Endothelial cell of umbilical vein (primary cell): ENCODE data around the gene COMP. TPM values are rescaled to one million over a fixed set of nuclear protein-coding genes. Genes with fewer than 3 reads are reported as not detected.

ENCODE experiments used
- BruUV-seq: library from RNA; stranded (reverse); fragments of 400-500 nt; replicated peaks from 2 replicates; lab custom pipeline; 2021; lab: Mats Ljungman, UMichigan
- CTCF ChIA-PET: fragments of 300-600, 350-600 bp; sonication (Branson Sonifier 250); formaldehyde crosslinking; loops from one replicate; lab custom pipeline; 2021; ENCODE audit warnings: antibody characterized with exemption, inconsistent platforms; lab: Charles Lee
- POLR2A ChIA-PET: fragments of 300-600, 350-600 bp; sonication (Branson Sonifier 250); formaldehyde crosslinking; loops from one replicate; lab custom pipeline; 2021; ENCODE audit warnings: antibody characterized with exemption, inconsistent platforms; lab: Charles Lee
- DNase-seq: peaks from one replicate; pipeline ENCODE4 v3.0.0-alpha.2; 2011; ENCODE audit warnings: low read depth, low spot score
- FAIRE-seq: peaks from 2 replicates; lab custom pipeline; 2011; peaks lifted over from hg19 to GRCh38; lab: Jason Lieb, UNC
- H2AFZ ChIP-seq: 2 replicates; pipeline ENCODE4 v1.6.0; 2012; ENCODE audit warnings: low read depth, low read length, control low read depth, inconsistent platforms
- H3K27ac ChIP-seq: 2 replicates; pipeline ENCODE4 v1.5.1; 2011; ENCODE audit warnings: low read depth, mild to moderate bottlenecking, control low read depth, low read length, moderate library complexity; ENCODE audit not compliant: insufficient read depth
- H3K27me3 ChIP-seq, 2 experiments: 2 replicates each; pipeline versions ENCODE4 v1.6.0 to v1.6.1; 2011; ENCODE audit warnings: low read length in 2 of 2, mixed read lengths in 1 of 2; ENCODE audit not compliant: control insufficient read depth in 2 of 2, insufficient read depth in 2 of 2
- H3K36me3 ChIP-seq, 2 experiments: 2 replicates in 1 of 2; 3 replicates in 1 of 2; pipeline ENCODE4 v1.5.1; 2011; ENCODE audit warnings: low read length in 2 of 2, mild to moderate bottlenecking in 1 of 2, moderate library complexity in 1 of 2; ENCODE audit not compliant: control insufficient read depth in 2 of 2, insufficient read depth in 2 of 2; ENCODE audit errors: extremely low read depth in 1 of 2
- H3K4me1 ChIP-seq: 3 replicates; pipeline ENCODE4 v1.5.1; 2011; ENCODE audit warnings: mild to moderate bottlenecking, low read length; ENCODE audit not compliant: control insufficient read depth, insufficient read depth; ENCODE audit errors: extremely low read depth
- H3K4me2 ChIP-seq: 2 replicates; pipeline ENCODE4 v1.6.1; 2011; ENCODE audit warnings: low read length, control low read depth, mixed read lengths; ENCODE audit not compliant: insufficient read depth
- H3K4me3 ChIP-seq, 3 experiments: fragments of 200-600 bp in 1 of 3; sonication (generic), shearing (Covaris generic) in 1 of 3; replicated peaks in 1 of 3; 2 replicates each; pipeline ENCODE4 v1.5.1; 2011 to 2016; ENCODE audit warnings: control low read depth in 3 of 3, low read length in 3 of 3, mild to moderate bottlenecking in 2 of 3, inconsistent platforms in 1 of 3, low read depth in 1 of 3, moderate library complexity in 1 of 3; ENCODE audit not compliant: insufficient read depth in 1 of 3
- H3K79me2 ChIP-seq: 2 replicates; pipeline ENCODE4 v1.6.0; 2012; ENCODE audit warnings: low read length, inconsistent platforms; ENCODE audit not compliant: control insufficient read depth, insufficient read depth
- H3K9ac ChIP-seq: replicated peaks from 2 replicates; pipeline ENCODE3; 2011; ENCODE audit warnings: low read length, control low read depth; ENCODE audit not compliant: insufficient read depth; ENCODE audit errors: extremely low read depth
- H3K9me1 ChIP-seq: replicated peaks from 3 replicates; pipeline ENCODE4 v1.6.0; 2011; ENCODE audit warnings: mild to moderate bottlenecking, low read length; ENCODE audit not compliant: control insufficient read depth, insufficient read depth; ENCODE audit errors: extremely low read depth
- H3K9me3 ChIP-seq: replicated peaks from 2 replicates; pipeline ENCODE4 v1.5.1; 2012; ENCODE audit warnings: low read length, inconsistent platforms; ENCODE audit not compliant: control insufficient read depth, insufficient read depth
- H4K20me1 ChIP-seq: replicated peaks from 2 replicates; pipeline ENCODE3; 2011; ENCODE audit warnings: mild to moderate bottlenecking, low read length; ENCODE audit not compliant: control insufficient read depth, insufficient read depth; ENCODE audit errors: extremely low read depth
- EZH2 ChIP-seq: IDR thresholded peaks from 2 replicates; pipeline ENCODE4 v1.6.1; 2012; ENCODE audit warnings: borderline replicate concordance, low read depth, mild to moderate bottlenecking, moderate library complexity, low read length, inconsistent platforms; ENCODE audit not compliant: severe bottlenecking
- FOS ChIP-seq: IDR thresholded peaks from 2 replicates; pipeline ENCODE4 v1.6.1; 2011; ENCODE audit warnings: mild to moderate bottlenecking, low read length, moderate library complexity, borderline replicate concordance; ENCODE audit not compliant: insufficient read depth
- GATA2 ChIP-seq: IDR thresholded peaks from 2 replicates; pipeline ENCODE4 v1.7.0; 2011; ENCODE audit warnings: low read depth, mild to moderate bottlenecking, moderate library complexity, mixed read lengths, low read length; ENCODE audit not compliant: insufficient read length, insufficient read depth
- JUN ChIP-seq: IDR thresholded peaks from 2 replicates; pipeline ENCODE4 v1.6.1; 2011; ENCODE audit warnings: borderline replicate concordance, low read depth; ENCODE audit not compliant: insufficient read length, insufficient read depth
- MAX ChIP-seq: IDR thresholded peaks from 2 replicates; pipeline ENCODE4 v1.6.1; 2011; ENCODE audit not compliant: insufficient read depth, insufficient read length
- MYC ChIP-seq: IDR thresholded peaks from one replicate; pipeline ENCODE4 v1.6.1; 2011; ENCODE audit warnings: mild to moderate bottlenecking, low read depth, low read length
- POLR2A ChIP-seq: IDR thresholded peaks from 2 replicates; pipeline ENCODE4 v1.6.1; 2012; ENCODE audit warnings: low read depth, mild to moderate bottlenecking, control low read depth, low read length
- POLR2AphosphoS5 ChIP-seq: IDR thresholded peaks from 2 replicates; pipeline ENCODE4 v1.6.1; 2012; ENCODE audit warnings: low read depth, mild to moderate bottlenecking, control low read depth, low read length, moderate library complexity; ENCODE audit not compliant: insufficient read depth
- dilution Hi-C: fragments of 300-500 bp; cut with MboI; formaldehyde crosslinking; loops from one replicate; pipeline ENCODE4 v1.15.0; 2019; ENCODE audit warnings: low sequenced_read_pairs; ENCODE audit not compliant: extremely low pct_ligation_motif_present
- intact Hi-C: fragments of 100-400 bp; cut with micrococcal nuclease; formaldehyde crosslinking; loops from one replicate; pipeline ENCODE4 v1.10.0; 2022
- polyA plus RNA-seq, 4 experiments: library from polyadenylated mRNA; depleted of rRNA in 3 of 4; stranded (reverse) in 3 of 4; unstranded in 1 of 4; fragments of >200 nt; gene quantifications; 2 replicates each; pipeline versions ENCODE4 v1.2.1 to v1.2.3, GENCODE V29; 2011 to 2012; ENCODE audit warnings: missing spikeins in 1 of 4
- total RNA-seq: library from RNA; stranded (reverse); gene quantifications from 2 replicates; pipeline ENCODE4 v1.2.3, GENCODE V29; 2021
- TF ChIP-seq, protein P1 (sequence below), 2 donors: IDR thresholded peaks; 1 replicate in 1 of 2; 2 replicates in 1 of 2; pipeline ENCODE4 v1.5.1; 2011; ENCODE audit warnings: low read length in 2 of 2, mild to moderate bottlenecking in 2 of 2, moderate library complexity in 2 of 2, control low read depth in 1 of 2, inconsistent platforms in 1 of 2, low read depth in 1 of 2; ENCODE audit not compliant: insufficient read depth in 1 of 2; ENCODE audit errors: extremely low read depth in 1 of 2

COMP gene
- total and polyA plus RNA-seq, 2 donors (not counting 3 experiments of a cell fraction or from before 2014, with no cell fraction given): not detected

DNA sequence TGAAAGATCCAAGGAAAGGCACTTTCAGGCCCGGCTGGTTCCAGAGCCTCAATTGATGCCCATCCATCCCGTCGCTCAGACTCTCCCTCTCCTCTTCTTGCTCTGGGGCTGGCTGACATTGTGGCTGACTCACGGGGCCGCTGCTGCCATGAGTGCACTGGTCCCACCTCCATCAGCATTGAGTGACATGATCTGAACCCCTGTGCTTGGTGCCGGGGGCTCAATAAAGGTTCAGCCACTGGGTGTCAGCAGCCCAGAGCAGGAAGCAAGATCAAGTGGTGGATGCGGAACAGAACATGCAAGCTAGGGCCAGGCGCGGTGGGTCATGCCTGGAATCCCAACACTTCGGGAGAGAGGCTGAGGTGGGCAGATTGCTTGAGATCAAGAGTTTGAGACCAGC, 39.5 kb downstream of the COMP start:
- no TSS peak for BruUV-seq
- no peak for TF ChIP-seq JUN
- TF ChIP-seq EZH2: no peak
- no peak for TF ChIP-seq POLR2AphosphoS5
- TF ChIP-seq POLR2A: no peak
- TF ChIP-seq MYC: no peak
- no peak for TF ChIP-seq MAX
- TF ChIP-seq, protein P1, sequence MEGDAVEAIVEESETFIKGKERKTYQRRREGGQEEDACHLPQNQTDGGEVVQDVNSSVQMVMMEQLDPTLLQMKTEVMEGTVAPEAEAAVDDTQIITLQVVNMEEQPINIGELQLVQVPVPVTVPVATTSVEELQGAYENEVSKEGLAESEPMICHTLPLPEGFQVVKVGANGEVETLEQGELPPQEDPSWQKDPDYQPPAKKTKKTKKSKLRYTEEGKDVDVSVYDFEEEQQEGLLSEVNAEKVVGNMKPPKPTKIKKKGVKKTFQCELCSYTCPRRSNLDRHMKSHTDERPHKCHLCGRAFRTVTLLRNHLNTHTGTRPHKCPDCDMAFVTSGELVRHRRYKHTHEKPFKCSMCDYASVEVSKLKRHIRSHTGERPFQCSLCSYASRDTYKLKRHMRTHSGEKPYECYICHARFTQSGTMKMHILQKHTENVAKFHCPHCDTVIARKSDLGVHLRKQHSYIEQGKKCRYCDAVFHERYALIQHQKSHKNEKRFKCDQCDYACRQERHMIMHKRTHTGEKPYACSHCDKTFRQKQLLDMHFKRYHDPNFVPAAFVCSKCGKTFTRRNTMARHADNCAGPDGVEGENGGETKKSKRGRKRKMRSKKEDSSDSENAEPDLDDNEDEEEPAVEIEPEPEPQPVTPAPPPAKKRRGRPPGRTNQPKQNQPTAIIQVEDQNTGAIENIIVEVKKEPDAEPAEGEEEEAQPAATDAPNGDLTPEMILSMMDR (IDR thresholded peaks at IDR 0.05; ENCODE audit: extremely low read depth in 1 of 2, insufficient read depth in 1 of 2, low read depth in 1 of 2, low read length in 2 of 2): no peak
- no peak for TF ChIP-seq GATA2
- no peak for TF ChIP-seq FOS

More for the DNA sequence above, 39.5 kb downstream of the COMP start:
- no peak for DNase-seq
- Histone ChIP-seq H3K9me3 (no peaks in the 10 kb centered on the region), H3K4me2 (no peak overlapping the region), H4K20me1 (no peaks in the 10 kb centered on the region), H3K9me1 (no peaks in the 10 kb centered on the region), H3K27ac (no peak overlapping the region), H3K79me2 (no peaks in the 10 kb centered on the region), H3K27me3 (no peaks in the 10 kb centered on the region), H3K4me3 (no peak overlapping the region), H3K9ac (no peak overlapping the region), H2AFZ (no peak overlapping the region), H3K4me1 (no peaks in the 10 kb centered on the region), H3K36me3 (peaks cover 0 to 3% of the 10 kb centered on the region in 2 experiments)
- ChIA-PET CTCF (no interaction called here), POLR2A (no interaction called here)
- dilution Hi-C loops (no loop called here), intact Hi-C loops (no loop called here)
- FAIRE-seq: peak; percentile 59
